Keratinocyte (primary cell): ENCODE results near the gene ADGRD1. TPM values are rescaled to one million over a fixed set of nuclear protein-coding genes. Genes with fewer than 3 reads are reported as not detected.

Experiments
- DNase-seq: peaks from one replicate; pipeline ENCODE4 v3.0.0-alpha.2; 2011; ENCODE audit warnings: low read depth, missing footprints, low spot score
- FAIRE-seq: peaks from 2 replicates; lab custom pipeline; 2011; peaks lifted over from hg19 to GRCh38; lab: Jason Lieb, UNC
- H2AFZ ChIP-seq: 2 replicates; pipeline ENCODE4 v1.6.0; 2012; ENCODE audit warnings: low read length, control low read depth, inconsistent platforms; ENCODE audit not compliant: control insufficient read depth
- H3K27ac ChIP-seq: 2 replicates; pipeline ENCODE4 v1.5.1; 2011; ENCODE audit warnings: low read length; ENCODE audit not compliant: control insufficient read depth, insufficient read depth
- H3K27me3 ChIP-seq: 3 replicates; pipeline ENCODE4 v1.6.0; 2011; ENCODE audit warnings: low read length; ENCODE audit not compliant: control insufficient read depth, insufficient read depth; ENCODE audit errors: extremely low read depth
- H3K36me3 ChIP-seq, 2 experiments: 2 replicates in 1 of 2; 3 replicates in 1 of 2; pipeline ENCODE4 v1.5.1; 2011; ENCODE audit warnings: low read length in 2 of 2, mild to moderate bottlenecking in 1 of 2; ENCODE audit not compliant: control insufficient read depth in 2 of 2, insufficient read depth in 2 of 2; ENCODE audit errors: extremely low read depth in 1 of 2
- H3K4me1 ChIP-seq: 3 replicates; pipeline ENCODE4 v1.5.1; 2011; ENCODE audit warnings: low read length; ENCODE audit not compliant: control insufficient read depth, insufficient read depth; ENCODE audit errors: extremely low read depth
- H3K4me2 ChIP-seq: 3 replicates; pipeline ENCODE4 v1.6.0; 2011; ENCODE audit warnings: low read depth, low read length; ENCODE audit not compliant: control insufficient read depth, insufficient read depth; ENCODE audit errors: extremely low read depth
- H3K4me3 ChIP-seq, 3 experiments: fragments of 200-600 bp in 1 of 3; sonication (generic) in 1 of 3; 2 replicates in 2 of 3; 3 replicates in 1 of 3; pipeline ENCODE4 v1.5.1; 2011 to 2016; ENCODE audit warnings: low read length in 3 of 3, mild to moderate bottlenecking in 3 of 3, control low read depth in 2 of 3, inconsistent platforms in 1 of 3, low read depth in 1 of 3, mixed read lengths in 1 of 3, mixed run types in 1 of 3, moderate library complexity in 1 of 3; ENCODE audit not compliant: control insufficient read depth in 2 of 3, insufficient read depth in 2 of 3; ENCODE audit errors: extremely low read depth in 1 of 3
- H3K79me2 ChIP-seq: 2 replicates; pipeline ENCODE4 v1.6.0; 2012; ENCODE audit warnings: low read length; ENCODE audit not compliant: control insufficient read depth, insufficient read depth
- H3K9ac ChIP-seq: 3 replicates; pipeline ENCODE4 v1.6.0; 2011; ENCODE audit warnings: low read length; ENCODE audit not compliant: control insufficient read depth, insufficient read depth; ENCODE audit errors: extremely low read depth
- H3K9me1 ChIP-seq: 3 replicates; pipeline ENCODE4 v1.6.0; 2011; ENCODE audit warnings: low read length; ENCODE audit not compliant: control insufficient read depth, insufficient read depth; ENCODE audit errors: extremely low read depth
- H3K9me3 ChIP-seq: 2 replicates; pipeline ENCODE4 v1.5.1; 2012; ENCODE audit warnings: low read depth, low read length; ENCODE audit not compliant: control insufficient read depth
- H4K20me1 ChIP-seq: 3 replicates; pipeline ENCODE4 v1.6.0; 2011; ENCODE audit warnings: low read length; ENCODE audit not compliant: control insufficient read depth, insufficient read depth; ENCODE audit errors: extremely low read depth
- CTCF ChIP-seq, 3 experiments: IDR thresholded peaks in 1 of 3; conservative IDR thresholded peaks in 1 of 3; optimal IDR thresholded peaks in 1 of 3; 2 replicates in 2 of 3; 3 replicates in 1 of 3; pipeline versions ENCODE3 to v1.5.1; 2011; ENCODE audit warnings: low read length in 3 of 3, mild to moderate bottlenecking in 3 of 3, moderate library complexity in 2 of 3, control low read depth in 1 of 3, inconsistent platforms in 1 of 3; ENCODE audit not compliant: insufficient read depth in 2 of 3; ENCODE audit errors: extremely low read depth in 1 of 3
- EZH2 ChIP-seq: IDR thresholded peaks from one replicate; pipeline ENCODE4 v1.6.1; 2012; ENCODE audit warnings: inconsistent platforms, mild to moderate bottlenecking, low read length, moderate library complexity
- dilution Hi-C: fragments of 300-500 bp; cut with MboI; formaldehyde crosslinking; loops from one replicate; pipeline ENCODE4 v1.7.0; 2020; ENCODE audit warnings: low sequenced_read_pairs; ENCODE audit not compliant: extremely low pct_ligation_motif_present
- polyA plus RNA-seq, 5 experiments: library from polyadenylated mRNA; depleted of rRNA in 3 of 5; stranded (reverse) in 3 of 5; stranded (forward) in 1 of 5; unstranded in 1 of 5; fragments of >200 nt; gene quantifications; 1 replicate in 1 of 5; 2 replicates in 3 of 5; 3 replicates in 1 of 5; pipeline versions ENCODE4 v1.2.1 to v1.2.3, GENCODE V29; 2011 to 2012; ENCODE audit warnings: missing spikeins in 2 of 5, low read depth in 1 of 5, low replicate concordance in 1 of 5

The ADGRD1 gene
- polyA plus RNA-seq, 1 donor (not counting 4 experiments of a cell fraction or from before 2014, with no cell fraction given), result not detected

GRCh38 chr12:131066207-131066885 is 112.6 kb downstream of the ADGRD1 start:
- Histone ChIP-seq H3K36me3 (no peaks in the 10 kb centered on the region), H3K27me3 (no peaks in the 10 kb centered on the region), H3K9me1 (no peaks in the 10 kb centered on the region), H3K79me2 (no peaks in the 10 kb centered on the region), H3K4me3 (no peak overlapping the region), H3K27ac (no peak overlapping the region), H2AFZ (no peak overlapping the region), H4K20me1 (no peaks in the 10 kb centered on the region), H3K4me1 (no peaks in the 10 kb centered on the region), H3K4me2 (no peak overlapping the region), H3K9ac (no peak overlapping the region), H3K9me3 (no peaks in the 10 kb centered on the region)
- TF ChIP-seq EZH2 (no peak), CTCF (optimal IDR thresholded peaks at IDR 0.05 in 1 of 3, IDR thresholded peaks at IDR 0.05 in 1 of 3, conservative IDR thresholded peaks at IDR 0.05 in 1 of 3; ENCODE audit: extremely low read depth in 1 of 3, insufficient read depth in 2 of 3, low read length in 3 of 3) (no peak)
- no peak for FAIRE-seq
- DNase-seq, result no peak
- dilution Hi-C loops, result no loop called here

GRCh38 chr12:131066886-131067490 is 113.3 kb downstream of the ADGRD1 start:
- dilution Hi-C loops, result no loop called here
- H3K9ac ChIP-seq, result no peak overlapping the region
- DNase-seq, result no peak
- H3K79me2 ChIP-seq, result no peaks in the 10 kb centered on the region
- no peak overlapping the region for H3K27ac ChIP-seq
- no peaks in the 10 kb centered on the region for H3K4me1 ChIP-seq
- no peak for TF ChIP-seq EZH2
- no peak for TF ChIP-seq CTCF (optimal IDR thresholded peaks at IDR 0.05 in 1 of 3, IDR thresholded peaks at IDR 0.05 in 1 of 3, conservative IDR thresholded peaks at IDR 0.05 in 1 of 3; ENCODE audit: extremely low read depth in 1 of 3, insufficient read depth in 2 of 3, low read length in 3 of 3)
- FAIRE-seq, result no peak
- no peak overlapping the region for H3K4me3 ChIP-seq
- H3K4me2 ChIP-seq, result no peak overlapping the region
- no peaks in the 10 kb centered on the region for H3K27me3 ChIP-seq
- H3K9me1 ChIP-seq, result no peaks in the 10 kb centered on the region
- H4K20me1 ChIP-seq, result no peaks in the 10 kb centered on the region
- no peaks in the 10 kb centered on the region for H3K9me3 ChIP-seq
- no peak overlapping the region for H2AFZ ChIP-seq
- H3K36me3 ChIP-seq, result no peaks in the 10 kb centered on the region
